Trophoblast cell (in vitro differentiated cells and primary cell): ENCODE measurements around the gene GPR52.

Experiments used
- DNase-seq, 2 donors: peaks; one replicate each; pipeline ENCODE4 v3.0.0-alpha.2; 2016
- H2AFZ ChIP-seq: 2 replicates; pipeline ENCODE4 v1.6.1; 2013; ENCODE audit warnings: low read length, moderate library complexity, mild to moderate bottlenecking; ENCODE audit not compliant: insufficient read depth, poor library complexity
- H2AK5ac ChIP-seq: 2 replicates; pipeline ENCODE4 v1.6.1; 2013; ENCODE audit warnings: mild to moderate bottlenecking, low read length
- H2BK120ac ChIP-seq: 2 replicates; pipeline ENCODE4 v1.6.1; 2013; ENCODE audit warnings: low read length, mild to moderate bottlenecking, moderate library complexity; ENCODE audit not compliant: insufficient read depth, poor library complexity
- H2BK12ac ChIP-seq: 2 replicates; pipeline ENCODE4 v1.6.1; 2013; ENCODE audit warnings: mild to moderate bottlenecking, low read length, moderate library complexity
- H2BK5ac ChIP-seq: 2 replicates; pipeline ENCODE4 v1.6.1; 2013; ENCODE audit warnings: low read length, low read depth, moderate library complexity, mild to moderate bottlenecking; ENCODE audit not compliant: poor library complexity
- H3K14ac ChIP-seq: 2 replicates; pipeline ENCODE4 v1.6.1; 2013; ENCODE audit warnings: mild to moderate bottlenecking, low read length
- H3K18ac ChIP-seq: 2 replicates; pipeline ENCODE4 v1.6.1; 2013; ENCODE audit warnings: mild to moderate bottlenecking, low read length
- H3K23ac ChIP-seq: 2 replicates; pipeline ENCODE4 v1.6.1; 2013; ENCODE audit warnings: low read length
- H3K27ac ChIP-seq: 2 replicates; pipeline ENCODE4 v1.5.1; 2013; ENCODE audit warnings: low read depth, mild to moderate bottlenecking, inconsistent platforms, low read length, moderate library complexity
- H3K27me3 ChIP-seq: 2 replicates; pipeline ENCODE4 v1.6.1; 2013; ENCODE audit warnings: inconsistent platforms, mild to moderate bottlenecking, low read length, moderate library complexity; ENCODE audit not compliant: insufficient read depth
- H3K36me3 ChIP-seq, 2 experiments: 1 replicate in 1 of 2; 2 replicates in 1 of 2; pipeline ENCODE4 v1.6.1; 2013; ENCODE audit warnings: low read length in 2 of 2, mild to moderate bottlenecking in 2 of 2, moderate library complexity in 1 of 2; ENCODE audit not compliant: insufficient read depth in 2 of 2, control insufficient read depth in 1 of 2
- H3K4ac ChIP-seq: 2 replicates; pipeline ENCODE4 v1.6.1; 2013; ENCODE audit warnings: low read depth, mild to moderate bottlenecking, low read length, moderate library complexity
- H3K4me1 ChIP-seq, 2 experiments: 1 replicate in 1 of 2; 2 replicates in 1 of 2; pipeline ENCODE4 v1.6.1; 2013; ENCODE audit warnings: low read length in 2 of 2, mild to moderate bottlenecking in 2 of 2, moderate library complexity in 1 of 2; ENCODE audit not compliant: insufficient read depth in 2 of 2, control insufficient read depth in 1 of 2
- H3K4me2 ChIP-seq: 2 replicates; pipeline ENCODE4 v1.6.1; 2013; ENCODE audit warnings: inconsistent platforms, mild to moderate bottlenecking, low read length, moderate library complexity
- H3K4me3 ChIP-seq: 2 replicates; pipeline ENCODE4 v1.5.1; 2013; ENCODE audit warnings: mild to moderate bottlenecking, low read depth, low read length, inconsistent platforms
- H3K79me1 ChIP-seq: one replicate; pipeline ENCODE4 v1.6.1; 2013; ENCODE audit warnings: low read length
- H3K79me2 ChIP-seq: 2 replicates; pipeline ENCODE4 v1.6.1; 2013; ENCODE audit warnings: low read length, mild to moderate bottlenecking; ENCODE audit not compliant: control insufficient read depth, insufficient read depth, poor library complexity
- H3K9ac ChIP-seq: 2 replicates; pipeline ENCODE4 v1.6.1; 2013; ENCODE audit warnings: mild to moderate bottlenecking, low read length
- H3K9me3 ChIP-seq: 2 replicates; pipeline ENCODE4 v1.6.1; 2013; ENCODE audit warnings: low read depth, mild to moderate bottlenecking, control low read depth, inconsistent platforms, low read length; ENCODE audit not compliant: insufficient read depth
- H4K12ac ChIP-seq: 2 replicates; pipeline ENCODE4 v1.6.1; 2013; ENCODE audit warnings: low read depth, mild to moderate bottlenecking, low read length, moderate library complexity
- H4K8ac ChIP-seq: 2 replicates; pipeline ENCODE4 v1.6.1; 2013; ENCODE audit warnings: low read depth, mild to moderate bottlenecking, low read length, moderate library complexity
- H4K91ac ChIP-seq: one replicate; pipeline ENCODE4 v1.6.1; 2013; ENCODE audit warnings: low read depth, mild to moderate bottlenecking, low read length, moderate library complexity
- WGBS: extraction: QIAGEN DNeasy Blood & Tissue Kit; methylation state at CpG from one replicate; pipeline ENCODE4 v1.1.7; 2013; ENCODE audit warnings: missing lambda C conversion rate; ENCODE audit not compliant: insufficient read length, insufficient coverage; ENCODE audit errors: extremely low coverage; 5-methylcytosine and 5-hydroxymethylcytosine counted together

Gene GPR52

DNA sequence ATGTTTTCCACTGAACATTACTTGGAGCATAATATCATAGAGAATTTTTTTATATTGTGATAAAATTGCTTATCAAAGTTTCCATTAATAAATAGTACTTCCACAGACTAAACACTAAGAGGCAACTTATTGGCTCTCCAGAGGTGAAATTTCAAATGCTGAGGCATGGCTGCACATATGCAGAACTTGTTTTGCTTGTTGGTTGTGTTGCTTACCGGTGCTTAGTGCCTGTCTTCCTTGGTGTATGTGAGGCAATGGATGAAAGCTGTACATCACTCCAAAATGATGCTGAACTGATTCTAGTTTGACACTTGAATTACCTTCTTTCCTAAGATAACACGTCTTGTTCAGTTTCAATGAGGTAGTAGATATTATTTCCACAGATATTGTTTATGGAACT is 29.8 kb upstream of the GPR52 start:
- Histone ChIP-seq H2AK5ac (no peak overlapping the region), H4K12ac (no peak overlapping the region), H3K36me3 (no peaks in the 10 kb centered on the region), H3K27me3 (no peaks in the 10 kb centered on the region), H3K9me3 (no peaks in the 10 kb centered on the region), H3K4ac (no peak overlapping the region), H3K79me1 (no peaks in the 10 kb centered on the region), H2BK5ac (no peak overlapping the region), H3K4me2 (no peak overlapping the region), H3K14ac (no peak overlapping the region), H3K18ac (no peak overlapping the region), H2BK120ac (no peak overlapping the region), H3K27ac (no peak overlapping the region), H3K4me1 (no peaks in the 10 kb centered on the region), H3K4me3 (no peak overlapping the region), H3K79me2 (no peaks in the 10 kb centered on the region), H3K23ac (no peak overlapping the region), H3K9ac (no peak overlapping the region), H2BK12ac (no peak overlapping the region), H2AFZ (no peak overlapping the region), H4K8ac (no peak overlapping the region), H4K91ac (no peak overlapping the region)
- WGBS: no CpG with 5 or more reads among the region's 2 CpGs
- DNase-seq: no peak

DNA sequence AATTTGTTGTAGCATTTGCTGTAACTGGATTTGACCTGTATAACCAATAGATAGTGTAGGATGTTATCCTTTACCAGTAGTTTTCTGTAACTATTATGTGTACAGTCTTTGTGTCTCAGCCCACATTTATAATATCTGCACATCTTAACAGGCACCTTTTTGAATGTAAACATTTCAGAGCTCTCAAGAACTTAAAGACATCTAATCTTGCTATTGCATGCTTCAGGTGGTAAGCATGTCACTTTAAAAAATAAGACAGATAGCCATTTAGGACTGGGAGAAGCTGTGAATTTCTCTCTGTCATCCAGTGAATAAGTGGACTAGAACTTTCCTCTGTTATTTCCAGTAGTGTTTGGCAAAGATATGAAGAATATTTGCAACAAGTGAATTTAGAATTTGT is 22.6 kb upstream of the GPR52 start:
- no peaks in the 10 kb centered on the region for H3K79me1 ChIP-seq
- no peak overlapping the region for H2BK12ac ChIP-seq
- H3K36me3 ChIP-seq: no peaks in the 10 kb centered on the region
- no peak overlapping the region for H4K8ac ChIP-seq
- H3K79me2 ChIP-seq: no peaks in the 10 kb centered on the region
- no peak overlapping the region for H4K91ac ChIP-seq
- H3K27ac ChIP-seq: no peak overlapping the region
- no peak overlapping the region for H3K14ac ChIP-seq
- no peak overlapping the region for H3K4ac ChIP-seq
- H3K9ac ChIP-seq: no peak overlapping the region
- no peak for DNase-seq
- H2BK5ac ChIP-seq: no peak overlapping the region
- H3K4me2 ChIP-seq: no peak overlapping the region
- H3K4me1 ChIP-seq: no peaks in the 10 kb centered on the region
- no peak overlapping the region for H2BK120ac ChIP-seq
- H4K12ac ChIP-seq: no peak overlapping the region
- no peak overlapping the region for H2AFZ ChIP-seq
- no peaks in the 10 kb centered on the region for H3K27me3 ChIP-seq
- H3K18ac ChIP-seq: no peak overlapping the region
- no peaks in the 10 kb centered on the region for H3K9me3 ChIP-seq
- H3K4me3 ChIP-seq: no peak overlapping the region
- H2AK5ac ChIP-seq: no peak overlapping the region
- no peak overlapping the region for H3K23ac ChIP-seq

DNA sequence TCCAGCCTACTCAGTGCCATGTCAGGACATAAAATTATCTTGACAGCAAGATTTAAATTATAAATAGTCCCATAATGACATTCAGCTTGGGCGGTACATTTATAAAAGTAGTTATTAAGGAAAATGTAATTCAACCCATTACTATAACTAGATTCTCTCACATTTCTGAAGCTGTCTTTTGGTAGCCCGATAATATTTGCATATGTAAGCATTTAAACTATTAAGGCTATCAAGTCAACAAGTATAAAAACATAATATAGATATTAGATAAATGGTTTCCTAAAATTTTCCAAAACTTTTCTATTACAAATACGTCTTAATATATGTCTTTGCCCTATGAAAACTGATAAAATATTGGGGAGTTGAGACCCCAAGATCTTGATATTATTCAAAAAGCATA is 21.6 kb upstream of the GPR52 start:
- Histone ChIP-seq H4K8ac (no peak overlapping the region), H2AK5ac (no peak overlapping the region), H3K4me3 (no peak overlapping the region), H3K9ac (no peak overlapping the region), H3K79me2 (no peaks in the 10 kb centered on the region), H3K4me1 (no peaks in the 10 kb centered on the region), H3K79me1 (no peaks in the 10 kb centered on the region), H3K23ac (no peak overlapping the region), H4K91ac (no peak overlapping the region), H2BK12ac (no peak overlapping the region), H3K27me3 (no peaks in the 10 kb centered on the region), H2BK5ac (no peak overlapping the region), H3K18ac (no peak overlapping the region), H2BK120ac (no peak overlapping the region), H3K27ac (no peak overlapping the region), H3K4ac (no peak overlapping the region), H3K36me3 (no peaks in the 10 kb centered on the region), H2AFZ (no peak overlapping the region), H4K12ac (no peak overlapping the region), H3K14ac (no peak overlapping the region), H3K4me2 (no peak overlapping the region), H3K9me3 (no peaks in the 10 kb centered on the region)
- WGBS: no CpG with 5 or more reads among the region's 3 CpGs
- no peak for DNase-seq

DNA sequence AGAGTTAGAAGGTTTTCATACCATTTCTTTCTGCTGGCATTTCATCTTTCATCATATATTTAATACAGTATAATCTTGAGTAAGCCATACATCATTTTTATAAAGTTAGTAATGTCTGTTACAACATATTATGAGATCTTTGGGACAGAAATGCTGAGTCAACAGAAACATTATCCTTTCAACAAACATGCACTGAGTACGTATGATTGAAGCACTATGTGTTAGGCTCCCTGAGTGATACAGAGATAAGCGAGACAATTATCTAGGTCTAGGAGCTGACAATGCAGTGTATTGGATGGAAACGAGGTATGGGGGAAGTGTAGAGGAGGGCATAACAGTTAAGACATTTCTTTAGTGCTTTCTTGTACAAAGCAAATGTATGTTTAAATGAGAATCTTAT is 19.7 kb upstream of the GPR52 start:
- Histone ChIP-seq H3K4me3 (no peak overlapping the region), H3K23ac (no peak overlapping the region), H3K79me2 (no peaks in the 10 kb centered on the region), H3K4me1 (no peaks in the 10 kb centered on the region), H3K9ac (no peak overlapping the region), H3K4ac (no peak overlapping the region), H3K9me3 (no peaks in the 10 kb centered on the region), H2AFZ (no peak overlapping the region), H2AK5ac (no peak overlapping the region), H2BK5ac (no peak overlapping the region), H3K36me3 (no peaks in the 10 kb centered on the region), H3K4me2 (no peak overlapping the region), H3K27me3 (no peaks in the 10 kb centered on the region), H4K91ac (no peak overlapping the region), H3K14ac (no peak overlapping the region), H4K12ac (no peak overlapping the region), H3K18ac (no peak overlapping the region), H2BK120ac (no peak overlapping the region), H2BK12ac (no peak overlapping the region), H3K79me1 (no peaks in the 10 kb centered on the region), H3K27ac (no peak overlapping the region), H4K8ac (no peak overlapping the region)
- no CpG with 5 or more reads among the region's 3 CpGs for WGBS
- no peak for DNase-seq

DNA sequence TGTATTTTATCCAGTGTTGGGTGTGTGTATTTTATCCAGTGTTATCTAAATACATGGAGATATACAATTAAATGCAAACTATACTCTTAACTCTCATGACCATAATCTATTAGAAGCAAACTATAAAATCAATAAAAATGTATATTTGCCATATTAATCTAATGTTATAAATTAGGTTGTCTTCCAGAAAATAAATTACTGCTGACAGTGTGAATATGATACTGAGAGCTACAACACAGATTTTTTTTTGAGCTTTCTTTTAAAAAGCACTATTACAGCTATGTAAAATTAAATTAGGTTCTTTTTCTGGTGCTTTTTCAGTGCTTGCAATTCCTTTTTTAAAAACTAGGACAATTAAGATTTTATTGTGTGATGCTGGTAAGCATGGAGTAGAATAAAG is 19.0 kb upstream of the GPR52 start:
- Histone ChIP-seq H2BK12ac (no peak overlapping the region), H3K27me3 (no peaks in the 10 kb centered on the region), H2BK5ac (no peak overlapping the region), H4K12ac (no peak overlapping the region), H3K18ac (no peak overlapping the region), H4K8ac (no peak overlapping the region), H3K79me2 (no peaks in the 10 kb centered on the region), H2AK5ac (no peak overlapping the region), H3K4ac (no peak overlapping the region), H3K4me3 (no peak overlapping the region), H4K91ac (no peak overlapping the region), H3K4me2 (no peak overlapping the region), H3K4me1 (no peaks in the 10 kb centered on the region), H3K79me1 (no peaks in the 10 kb centered on the region), H2BK120ac (no peak overlapping the region), H3K9me3 (no peaks in the 10 kb centered on the region), H3K23ac (no peak overlapping the region), H3K36me3 (no peaks in the 10 kb centered on the region), H3K27ac (no peak overlapping the region), H3K9ac (no peak overlapping the region), H3K14ac (no peak overlapping the region), H2AFZ (no peak overlapping the region)
- no peak for DNase-seq
